ENCODE data around the gene ARPP21. TPM values are rescaled to one million over a fixed set of nuclear protein-coding genes. Genes with fewer than 3 reads are reported as not detected.

ARPP21 gene
- total RNA-seq, 1 donor from 2014 or later = not detected

DNA sequence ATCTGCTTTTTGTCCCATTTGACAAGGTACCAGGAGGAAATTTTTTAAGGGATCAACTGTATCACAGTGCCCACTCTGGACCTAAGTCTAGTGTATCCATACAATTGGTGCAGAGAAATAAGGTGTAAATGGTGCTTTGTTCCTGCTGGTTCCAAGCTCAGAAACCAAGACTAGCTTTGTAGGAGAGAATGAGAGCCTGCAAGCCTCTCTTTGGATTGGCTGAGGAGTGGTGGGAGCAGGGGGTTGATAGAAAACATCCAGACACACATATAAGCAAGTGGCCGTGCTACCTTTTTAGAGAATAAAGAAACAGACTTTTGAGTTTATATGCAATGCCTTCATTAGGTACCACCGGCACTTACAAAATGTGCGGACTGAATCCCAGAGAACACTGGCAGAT is 45.8 kb downstream of the ARPP21 start:
- Histone ChIP-seq H3K27me3 (peaks cover 10% of the 10 kb centered on the region), H3K36me3 (no peaks in the 10 kb centered on the region), H3K4me1 (no peaks in the 10 kb centered on the region), H3K4me3 (no peak overlapping the region), H3K27ac (no peak overlapping the region), H3K9me3 (no peaks in the 10 kb centered on the region)
- intact Hi-C loops (cut with DNase I) = no loop called here
- ATAC-seq (no peak), DNase-seq (no peak)
- TF ChIP-seq, protein P1, sequence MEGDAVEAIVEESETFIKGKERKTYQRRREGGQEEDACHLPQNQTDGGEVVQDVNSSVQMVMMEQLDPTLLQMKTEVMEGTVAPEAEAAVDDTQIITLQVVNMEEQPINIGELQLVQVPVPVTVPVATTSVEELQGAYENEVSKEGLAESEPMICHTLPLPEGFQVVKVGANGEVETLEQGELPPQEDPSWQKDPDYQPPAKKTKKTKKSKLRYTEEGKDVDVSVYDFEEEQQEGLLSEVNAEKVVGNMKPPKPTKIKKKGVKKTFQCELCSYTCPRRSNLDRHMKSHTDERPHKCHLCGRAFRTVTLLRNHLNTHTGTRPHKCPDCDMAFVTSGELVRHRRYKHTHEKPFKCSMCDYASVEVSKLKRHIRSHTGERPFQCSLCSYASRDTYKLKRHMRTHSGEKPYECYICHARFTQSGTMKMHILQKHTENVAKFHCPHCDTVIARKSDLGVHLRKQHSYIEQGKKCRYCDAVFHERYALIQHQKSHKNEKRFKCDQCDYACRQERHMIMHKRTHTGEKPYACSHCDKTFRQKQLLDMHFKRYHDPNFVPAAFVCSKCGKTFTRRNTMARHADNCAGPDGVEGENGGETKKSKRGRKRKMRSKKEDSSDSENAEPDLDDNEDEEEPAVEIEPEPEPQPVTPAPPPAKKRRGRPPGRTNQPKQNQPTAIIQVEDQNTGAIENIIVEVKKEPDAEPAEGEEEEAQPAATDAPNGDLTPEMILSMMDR (IDR thresholded peaks at IDR 0.05) = no peak

DNA sequence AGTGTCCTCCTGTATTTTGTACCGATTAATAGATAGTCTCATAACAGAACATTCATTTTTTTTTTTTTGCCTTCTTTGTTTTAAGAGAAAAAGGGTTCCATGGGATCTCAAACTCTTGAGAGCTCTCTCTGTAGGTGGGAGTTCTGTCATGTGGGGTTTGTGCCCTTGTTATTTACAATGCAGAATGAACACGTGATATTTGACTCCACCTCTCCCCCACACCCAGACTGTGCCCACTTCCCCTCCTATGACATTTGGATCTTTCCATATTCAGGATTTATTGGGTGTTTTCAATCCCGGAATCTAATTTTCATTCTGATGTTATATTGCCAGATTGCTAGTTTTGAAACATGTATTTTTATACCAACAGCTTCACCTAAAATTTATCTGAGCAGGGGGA is 49.5 kb downstream of the ARPP21 start:
- Histone ChIP-seq H3K36me3 (no peaks in the 10 kb centered on the region), H3K9me3 (no peaks in the 10 kb centered on the region), H3K27ac (no peak overlapping the region), H3K4me1 (no peaks in the 10 kb centered on the region), H3K4me3 (no peak overlapping the region), H3K27me3 (peaks cover 3% of the 10 kb centered on the region)
- TF ChIP-seq, protein P1 (IDR thresholded peaks at IDR 0.05) = no peak
- intact Hi-C loops (cut with DNase I) = no loop called here
- ATAC-seq = no peak
- DNase-seq = no peak

DNA sequence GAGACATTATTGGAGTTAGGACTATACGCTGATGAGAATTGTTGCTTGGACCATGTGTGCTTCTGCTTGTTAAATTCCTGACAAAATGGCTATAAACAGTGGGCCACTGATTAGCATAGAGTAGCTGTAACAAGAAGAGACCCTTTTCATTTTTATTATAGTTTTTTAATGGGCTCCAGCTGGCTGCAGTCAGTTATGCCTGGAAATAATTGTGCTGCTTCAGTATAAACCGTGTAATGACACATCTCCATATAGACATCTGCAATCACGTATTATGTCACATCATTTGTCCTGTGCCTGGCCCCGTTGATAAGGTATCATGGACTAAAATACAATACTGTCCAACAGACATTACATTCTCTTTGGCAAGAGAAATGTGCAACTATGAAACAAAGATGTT is 50.9 kb downstream of the ARPP21 start:
- ATAC-seq = no peak
- no peaks in the 10 kb centered on the region for H3K4me1 ChIP-seq
- H3K27ac ChIP-seq = no peak overlapping the region
- TF ChIP-seq, protein P1 (IDR thresholded peaks at IDR 0.05) = no peak
- no peak for DNase-seq
- H3K9me3 ChIP-seq = no peaks in the 10 kb centered on the region
- intact Hi-C loops (cut with DNase I) = no loop called here
- H3K4me3 ChIP-seq = no peak overlapping the region
- H3K36me3 ChIP-seq = no peaks in the 10 kb centered on the region
- peaks cover under 1% of the 10 kb centered on the region for H3K27me3 ChIP-seq

DNA sequence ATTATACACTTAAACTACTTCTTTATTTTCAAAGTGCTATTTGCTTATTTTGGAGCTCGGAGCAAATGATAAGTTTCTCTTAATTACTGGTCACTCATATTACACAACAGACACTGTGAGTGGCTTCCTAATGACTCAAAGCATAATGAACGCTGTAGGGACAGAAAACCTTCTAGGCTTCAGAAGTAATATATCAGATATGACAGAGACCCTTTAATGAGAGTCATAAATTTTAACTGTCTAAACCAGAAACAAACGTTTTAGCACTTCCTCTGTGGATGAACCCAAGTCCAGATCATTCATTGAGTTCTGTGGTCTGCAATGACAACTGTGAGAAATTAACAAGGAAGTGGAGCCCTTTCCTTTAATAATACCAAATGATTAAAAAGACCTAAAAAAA is 66.6 kb downstream of the ARPP21 start:
- DNase-seq (no peak), ATAC-seq (no peak)
- Histone ChIP-seq H3K36me3 (no peaks in the 10 kb centered on the region), H3K9me3 (no peaks in the 10 kb centered on the region), H3K4me3 (no peak overlapping the region), H3K4me1 (no peaks in the 10 kb centered on the region), H3K27ac (no peak overlapping the region), H3K27me3 (peaks cover 5% of the 10 kb centered on the region)
- TF ChIP-seq, protein P1 (IDR thresholded peaks at IDR 0.05) = no peak
- intact Hi-C loops (cut with DNase I) = no loop called here

DNA sequence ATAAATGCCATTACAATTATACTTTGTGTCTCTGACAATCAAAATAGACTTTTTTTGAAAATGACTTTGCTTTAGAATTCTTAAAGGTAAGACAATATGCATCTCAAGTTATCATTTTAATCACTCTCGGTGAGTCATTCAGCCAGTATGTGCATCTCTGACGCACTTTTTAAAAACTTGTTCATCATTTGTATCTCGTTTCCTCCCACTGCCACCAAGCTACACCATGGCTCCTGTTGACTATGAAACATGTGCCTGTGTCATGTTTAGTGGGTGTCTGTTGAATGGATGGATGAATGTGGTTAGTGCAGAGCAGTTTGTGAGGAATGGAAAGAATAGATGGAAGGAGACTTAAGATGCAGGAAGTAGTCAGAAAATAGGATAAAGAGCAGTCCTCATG is 68.6 kb downstream of the ARPP21 start:
- Histone ChIP-seq H3K27me3 (no peaks in the 10 kb centered on the region), H3K4me3 (no peak overlapping the region), H3K27ac (no peak overlapping the region), H3K36me3 (no peaks in the 10 kb centered on the region), H3K4me1 (no peaks in the 10 kb centered on the region), H3K9me3 (no peaks in the 10 kb centered on the region)
- DNase-seq (no peak), ATAC-seq (no peak)
- intact Hi-C loops (cut with DNase I) = no loop called here
- TF ChIP-seq, protein P1 (IDR thresholded peaks at IDR 0.05) = no peak
